NOMO-1 treated with DMSO at 0.1 percent for 48 hours (cell line): ENCODE results near the gene CD68.
A peak's percentile ranks its signal among the peaks of the same experiment; 100 is the strongest.
"Not testable (repeated sequence)": the region's sequence is repeated elsewhere in the genome, so short reads cannot be mapped to it uniquely, and the experiment has no call there.

ENCODE experiments used
- DNase-seq: peaks from one replicate; lab custom pipeline; 2025; ENCODE audit not compliant: unreplicated experiment; lab: John Stamatoyannopoulos, UW

Gene CD68

DNA sequence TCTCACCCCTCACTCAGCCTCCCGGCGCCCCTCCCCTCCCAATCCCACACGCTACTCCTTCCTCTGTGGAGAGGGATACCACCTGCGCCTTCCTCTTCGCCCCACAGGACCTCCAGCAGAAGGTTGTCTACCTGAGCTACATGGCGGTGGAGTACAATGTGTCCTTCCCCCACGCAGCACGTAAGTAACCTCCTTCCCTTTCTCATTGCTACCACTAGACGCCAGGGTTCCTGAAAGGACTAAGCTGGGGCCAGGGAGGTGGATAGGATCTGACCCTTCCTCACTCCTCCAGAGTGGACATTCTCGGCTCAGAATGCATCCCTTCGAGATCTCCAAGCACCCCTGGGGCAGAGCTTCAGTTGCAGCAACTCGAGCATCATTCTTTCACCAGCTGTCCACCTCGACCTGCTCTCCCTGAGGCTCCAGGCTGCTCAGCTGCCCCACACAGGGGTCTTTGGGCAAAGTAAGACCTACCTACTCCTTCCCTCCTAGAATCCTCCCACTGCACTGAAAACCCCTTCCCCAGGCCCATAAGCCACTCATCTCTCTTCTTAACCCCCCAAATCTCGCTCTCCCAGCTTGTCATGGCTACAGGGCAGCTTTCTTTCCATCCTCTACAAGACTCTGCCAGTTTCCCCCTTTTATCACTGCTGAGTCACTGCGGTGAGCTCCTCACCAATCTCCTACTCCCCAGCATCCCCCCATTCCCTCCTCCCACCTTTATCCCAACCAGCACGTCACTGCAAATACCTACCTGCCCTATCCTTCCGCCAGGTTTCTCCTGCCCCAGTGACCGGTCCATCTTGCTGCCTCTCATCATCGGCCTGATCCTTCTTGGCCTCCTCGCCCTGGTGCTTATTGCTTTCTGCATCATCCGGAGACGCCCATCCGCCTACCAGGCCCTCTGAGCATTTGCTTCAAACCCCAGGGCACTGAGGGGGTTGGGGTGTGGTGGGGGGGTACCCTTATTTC is 1.5 kb downstream of the CD68 start:
- DNase-seq = peak; percentile 29

GRCh38 chr17:7582396-7583252 is 3.2 kb downstream of the CD68 start:
- DNase-seq = no peak

GRCh38 chr17:7583253-7584109 is 4.0 kb downstream of the CD68 start, which contains the start of gene MPDU1:
MPDU1 (plus strand) TSS chr17:7583852; CDS start chr17:7583863, 11 bp downstream.
- peak; percentile 97 for DNase-seq

- no peak for DNase-seq
Measured at GRCh38 chr17:7586673-7587419, 7.4 kb downstream of the CD68 start.

DNA sequence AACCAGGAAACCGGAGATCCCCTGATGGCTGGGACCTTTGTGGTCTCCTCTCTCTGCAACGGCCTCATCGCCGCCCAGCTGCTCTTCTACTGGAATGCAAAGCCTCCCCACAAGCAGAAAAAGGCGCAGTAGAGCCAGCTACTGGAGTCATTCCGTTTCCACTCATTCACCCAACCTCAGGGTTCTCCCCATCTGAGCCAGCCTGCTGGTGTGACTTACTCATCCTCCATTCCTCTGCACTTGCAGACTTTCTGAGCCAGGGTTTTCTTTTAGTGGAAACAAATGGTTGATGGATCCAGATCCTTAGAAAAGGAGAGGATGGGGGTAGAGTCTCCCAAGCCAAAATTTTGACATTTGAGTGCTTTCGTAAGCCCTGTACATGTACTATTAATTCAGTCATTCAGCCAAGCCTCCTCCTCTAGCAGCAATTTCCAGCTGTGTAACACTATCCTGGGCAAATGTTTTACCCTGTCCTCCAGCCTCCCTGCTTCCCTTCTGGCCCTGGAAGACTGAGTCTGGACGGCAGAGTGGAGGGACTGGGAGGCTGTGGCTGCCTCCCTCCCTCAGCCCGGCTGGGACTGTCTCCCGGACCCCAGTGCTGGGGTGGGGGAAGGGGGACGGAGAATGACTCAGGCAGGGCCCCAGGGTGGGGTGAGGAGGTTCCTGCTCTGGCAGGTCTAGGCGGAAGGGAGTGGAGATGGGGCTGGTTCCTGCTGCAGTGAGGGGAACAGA is 8.1 kb downstream of the CD68 start:
- peak; percentile 25 for DNase-seq

GRCh38 chr17:7588553-7589203 is 9.2 kb downstream of the CD68 start:
- DNase-seq = no peak

DNA sequence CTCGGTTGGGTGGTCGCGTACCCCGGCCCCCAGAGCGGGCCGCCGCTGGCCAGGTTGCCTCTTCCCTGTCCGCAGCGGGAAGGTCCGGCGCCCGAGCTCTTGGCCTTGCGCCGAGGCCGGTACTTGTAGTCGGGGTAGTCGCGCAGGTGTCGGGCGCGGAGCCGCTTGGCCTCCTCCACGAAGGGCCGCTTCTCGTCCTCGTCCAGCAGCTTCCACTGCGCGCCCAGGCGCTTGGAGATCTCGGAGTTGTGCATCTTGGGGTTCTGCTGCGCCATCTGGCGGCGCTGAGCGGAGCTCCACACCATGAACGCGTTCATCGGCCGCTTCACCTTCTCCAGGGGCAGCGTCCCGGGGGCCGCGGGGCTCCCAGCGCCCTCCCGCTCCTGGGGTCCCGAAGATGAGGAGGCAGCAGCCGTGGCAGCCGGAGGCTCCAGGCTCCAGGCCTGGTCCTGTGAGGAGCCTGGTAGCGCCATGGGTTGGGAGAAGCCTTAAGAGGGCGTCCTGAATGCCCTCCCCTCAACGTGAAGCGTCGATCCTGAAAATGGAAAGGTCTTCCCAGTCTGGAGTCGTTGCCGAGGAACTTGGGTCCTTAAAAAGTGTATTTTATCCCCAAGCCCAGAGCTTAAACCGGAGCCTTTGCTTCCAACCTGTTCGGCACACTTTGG is 9.9 kb downstream of the CD68 start:
- DNase-seq = peak; percentile 63

GRCh38 chr17:7589891-7590691 is 10.7 kb downstream of the CD68 start, which contains the start of gene SOX15:
SOX15 (minus strand) TSS chr17:7590094; CDS start chr17:7589676, 418 bp downstream.
- no peak for DNase-seq

GRCh38 chr17:7590743-7591142 is 11.3 kb downstream of the CD68 start:
- DNase-seq = no peak

GRCh38 chr17:7591596-7591995 is 12.2 kb downstream of the CD68 start:
- no peak for DNase-seq

DNA sequence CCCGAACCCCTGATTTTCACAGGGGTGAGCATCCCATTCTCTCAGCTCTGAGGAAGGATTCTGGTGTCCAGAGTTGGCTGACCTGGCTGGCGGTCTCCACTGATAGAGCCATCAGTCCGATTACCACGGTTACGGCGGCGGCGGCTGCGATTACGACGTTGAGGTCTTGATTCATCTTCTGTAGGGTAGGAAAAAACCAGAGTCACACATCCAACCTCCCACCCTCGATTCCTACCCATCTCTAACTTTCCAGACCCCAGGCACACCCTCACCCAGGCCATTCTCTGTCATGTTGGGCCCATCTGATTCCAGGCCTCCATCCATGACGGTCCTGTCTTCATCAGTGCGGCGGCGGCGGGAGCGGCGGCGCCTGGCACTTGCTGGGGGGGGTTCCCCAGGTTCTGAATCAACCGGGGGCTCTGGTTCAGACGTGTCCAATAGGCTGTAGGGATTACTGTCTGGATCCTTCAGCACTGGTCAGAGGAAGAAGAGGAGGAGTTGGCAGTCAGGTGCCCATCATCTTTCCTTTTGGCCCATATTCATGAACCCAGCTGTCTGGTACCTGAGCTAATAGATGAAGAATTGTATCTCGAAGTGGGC is 13.1 kb downstream of the CD68 start:
- no peak for DNase-seq

DNA sequence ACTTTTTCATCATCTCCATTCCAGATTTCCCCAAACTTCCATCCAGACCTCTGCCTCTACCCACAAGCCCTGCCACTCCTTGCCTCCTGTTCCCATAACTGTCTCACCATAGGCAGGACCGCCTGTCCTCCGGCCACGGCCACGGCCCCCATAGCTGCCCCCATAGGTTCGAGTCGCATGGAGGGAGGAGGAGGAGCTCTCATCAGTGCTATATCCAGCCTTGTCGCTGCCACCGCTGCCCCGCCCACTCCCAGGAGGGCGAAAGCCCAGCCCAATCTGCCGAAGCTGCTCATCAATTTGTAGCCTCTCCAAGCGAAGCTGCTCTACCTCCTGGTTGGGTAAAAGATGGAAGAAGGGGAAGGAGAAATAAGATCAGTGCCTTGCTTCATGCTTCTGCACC is 13.9 kb downstream of the CD68 start:
- no peak for DNase-seq

- DNase-seq = not testable (repeated sequence)
Measured at GRCh38 chr17:7597561-7597960, 18.1 kb downstream of the CD68 start.

DNA sequence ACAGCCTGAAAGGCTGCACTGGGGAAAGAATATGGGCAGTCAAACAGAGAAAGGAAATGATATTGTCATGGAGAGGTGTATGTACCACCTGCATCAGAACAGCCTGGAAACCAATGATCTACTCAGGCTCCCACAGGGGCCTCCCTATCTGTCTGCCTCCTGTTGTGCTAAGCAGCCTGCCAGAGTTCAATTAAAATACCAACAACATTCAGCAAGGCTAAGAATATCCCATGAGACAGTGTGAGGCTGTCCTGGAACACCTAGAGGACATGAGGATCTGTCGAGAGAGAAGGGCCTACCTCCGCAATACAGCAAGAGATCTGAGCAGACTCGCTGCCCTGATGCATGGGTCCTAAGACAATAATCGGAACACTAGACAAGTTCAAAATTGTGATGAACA is 26.8 kb downstream of the CD68 start:
- DNase-seq = no peak

DNA sequence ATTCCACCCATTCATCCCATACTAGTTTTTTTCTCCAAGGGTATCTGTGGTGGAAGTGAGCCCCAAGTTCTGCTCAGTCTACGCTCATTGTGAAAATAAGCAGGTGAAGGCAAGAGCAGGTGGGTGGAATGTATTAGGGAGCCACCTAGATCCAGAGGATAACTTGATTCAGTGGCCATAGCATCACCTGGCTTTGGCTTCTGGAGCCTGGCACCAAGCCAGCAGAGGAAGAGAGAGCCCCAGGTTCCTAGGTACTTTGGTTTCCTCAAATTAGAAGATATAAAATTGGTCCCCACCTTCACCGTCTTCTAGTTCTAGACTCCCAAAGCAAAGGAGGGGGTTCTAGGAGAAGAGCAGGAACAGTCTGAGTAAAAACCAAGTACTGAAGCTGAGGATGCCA is 31.2 kb downstream of the CD68 start:
- DNase-seq = no peak

GRCh38 chr17:7611635-7612293 is 32.3 kb downstream of the CD68 start:
- no peak for DNase-seq

DNA sequence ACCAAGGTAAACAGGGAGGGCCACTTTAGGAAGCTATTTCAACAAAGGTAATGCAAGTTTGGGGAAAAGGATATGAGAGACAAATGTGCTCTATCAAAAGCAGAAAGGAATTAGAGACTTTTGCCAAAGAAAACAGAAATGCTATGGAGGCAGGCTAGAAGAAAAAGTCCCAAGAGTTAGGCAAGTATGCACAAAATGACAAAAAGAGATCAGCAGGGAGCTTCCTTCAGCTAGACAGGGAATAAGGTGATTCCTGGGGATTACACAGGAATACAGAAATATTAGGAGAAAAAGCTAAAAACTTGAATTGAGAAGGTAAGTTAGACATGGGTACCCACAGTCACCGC is 32.8 kb downstream of the CD68 start:
- DNase-seq = no peak
